Measurements from ENCODE around the gene SIGLEC9.

Gene SIGLEC9

GRCh38 chr19:51108805-51109146, 15.9 kb upstream of the SIGLEC9 start:
- Histone ChIP-seq H3K9me3 (no peaks in the 10 kb centered on the region), H3K27ac (peak overlapping the region; percentile 84), H3K4me3 (ENCODE audit: low read depth in 1 of 2, low read length in 1 of 2) (peak overlapping the region; percentile 78 to 87), H3K4me1 (ENCODE audit: control insufficient read depth in 1 of 2, insufficient read depth in 1 of 2, low read depth in 1 of 2, low read length in 1 of 2) (peaks cover 59 to 66% of the 10 kb centered on the region in 2 experiments), H3K36me3 (peaks cover 3% of the 10 kb centered on the region), H3K27me3 (no peaks in the 10 kb centered on the region)
- TF ChIP-seq CTCF (IDR thresholded peaks at IDR 0.05) = no peak

- Histone ChIP-seq H3K27me3 (no peaks in the 10 kb centered on the region), H3K9me3 (no peaks in the 10 kb centered on the region), H3K4me1 (ENCODE audit: control insufficient read depth in 1 of 2, insufficient read depth in 1 of 2, low read depth in 1 of 2, low read length in 1 of 2) (peaks cover 78 to 84% of the 10 kb centered on the region in 2 experiments), H3K4me3 (ENCODE audit: low read depth in 1 of 2, low read length in 1 of 2) (no peak overlapping the region), H3K36me3 (no peaks in the 10 kb centered on the region), H3K27ac (no peak overlapping the region)
- TF ChIP-seq CTCF (IDR thresholded peaks at IDR 0.05) = no peak
Measured at GRCh38 chr19:51110666-51110971, 14.1 kb upstream of the SIGLEC9 start.

- peaks cover 78 to 90% of the 10 kb centered on the region in 2 experiments for H3K4me1 ChIP-seq (ENCODE audit: control insufficient read depth in 1 of 2, insufficient read depth in 1 of 2, low read depth in 1 of 2, low read length in 1 of 2)
- no peak overlapping the region for H3K27ac ChIP-seq
- TF ChIP-seq CTCF (IDR thresholded peaks at IDR 0.05) = no peak
- H3K9me3 ChIP-seq = no peaks in the 10 kb centered on the region
- H3K27me3 ChIP-seq = no peaks in the 10 kb centered on the region
- H3K36me3 ChIP-seq = no peaks in the 10 kb centered on the region
- no peak overlapping the region for H3K4me3 ChIP-seq (ENCODE audit: low read depth in 1 of 2, low read length in 1 of 2)
Measured at GRCh38 chr19:51111606-51112005, 13.1 kb upstream of the SIGLEC9 start.

GRCh38 chr19:51114087-51114729, 10.5 kb upstream of the SIGLEC9 start:
- H3K27me3 ChIP-seq = no peaks in the 10 kb centered on the region
- H3K27ac ChIP-seq = peak overlapping the region; percentile 89
- H3K9me3 ChIP-seq = no peaks in the 10 kb centered on the region
- no peaks in the 10 kb centered on the region for H3K36me3 ChIP-seq
- H3K4me1 ChIP-seq (ENCODE audit: control insufficient read depth in 1 of 2, insufficient read depth in 1 of 2, low read depth in 1 of 2, low read length in 1 of 2) = peaks cover 62 to 73% of the 10 kb centered on the region in 2 experiments
- no peak for TF ChIP-seq CTCF (IDR thresholded peaks at IDR 0.05)
- H3K4me3 ChIP-seq (ENCODE audit: low read depth in 1 of 2, low read length in 1 of 2) = peak overlapping the region; percentile 12 to 17

GRCh38 chr19:51116736-51117286, 7.9 kb upstream of the SIGLEC9 start:
- H3K9me3 ChIP-seq = no peaks in the 10 kb centered on the region
- peaks cover 66 to 73% of the 10 kb centered on the region in 2 experiments for H3K4me1 ChIP-seq (ENCODE audit: control insufficient read depth in 1 of 2, insufficient read depth in 1 of 2, low read depth in 1 of 2, low read length in 1 of 2)
- H3K27ac ChIP-seq = no peak overlapping the region
- no peaks in the 10 kb centered on the region for H3K36me3 ChIP-seq
- H3K4me3 ChIP-seq (ENCODE audit: low read depth in 1 of 2, low read length in 1 of 2) = no peak overlapping the region
- H3K27me3 ChIP-seq = no peaks in the 10 kb centered on the region
- no peak for TF ChIP-seq CTCF (IDR thresholded peaks at IDR 0.05)
